HepG2 (cell line): ENCODE results near the gene MID2. TPM values are rescaled to one million over a fixed set of nuclear protein-coding genes. Genes with fewer than 3 reads are reported as not detected.

ENCODE experiments used
- ATAC-seq: fragments of 200-7000 bp; cut with Tn5 transposase; 3 replicates; pipeline ENCODE4 v1.9.1; 2020; ENCODE audit warnings: mild to moderate bottlenecking, moderate library complexity
- BruUV-seq: library from RNA; stranded (reverse); fragments of 400-500 nt; replicated peaks from 2 replicates; lab custom pipeline; 2021; lab: Mats Ljungman, UMichigan
- CTCF ChIA-PET: fragments of 300-600 bp; formaldehyde crosslinking; extraction: SDS; loops from one replicate; lab custom pipeline; 2021; ENCODE audit warnings: low total read pairs, inconsistent platforms, low intra/inter-chr PET ratio; lab: Yijun Ruan, JAX
- POLR2A ChIA-PET: fragments of 350-600 bp; sonication (Branson Sonifier 250); formaldehyde crosslinking; loops from one replicate; lab custom pipeline; 2020; ENCODE audit warnings: antibody characterized with exemption, inconsistent platforms; lab: Yijun Ruan, JAX
- DNase-seq: peaks from one replicate; pipeline ENCODE4 v3.0.0-alpha.2; 2015; ENCODE audit warnings: low spot score
- FAIRE-seq: peaks from 3 replicates; lab custom pipeline; 2011; peaks lifted over from hg19 to GRCh38; lab: Jason Lieb, UNC
- H2AFZ ChIP-seq: one replicate; pipeline ENCODE4 v1.6.1; 2011; ENCODE audit warnings: low read length, inconsistent platforms
- H3K27ac ChIP-seq: fragments of 300-600 bp; 3 replicates; pipeline ENCODE4 v1.8.0; 2011; ENCODE audit warnings: mixed run types, mild to moderate bottlenecking, mixed read lengths, low read length, inconsistent platforms; ENCODE audit not compliant: insufficient read depth; ENCODE audit errors: extremely low read length
- H3K27me3 ChIP-seq, 2 experiments: fragments of 200-600 bp in 1 of 2; 2 replicates in 1 of 2; 3 replicates in 1 of 2; pipeline versions ENCODE4 v1.6.0 to v1.8.0; 2011; ENCODE audit warnings: low read length in 2 of 2, mild to moderate bottlenecking in 2 of 2, moderate library complexity in 2 of 2, inconsistent platforms in 1 of 2; ENCODE audit not compliant: insufficient read depth in 2 of 2, control insufficient read depth in 1 of 2
- H3K36me3 ChIP-seq, 2 experiments: fragments of 200-600 bp in 1 of 2; replicated peaks in 1 of 2; 2 replicates in 1 of 2; 3 replicates in 1 of 2; pipeline versions ENCODE4 v1.5.1 to v1.8.0; 2011; ENCODE audit warnings: low read length in 2 of 2, inconsistent platforms in 1 of 2; ENCODE audit not compliant: insufficient read depth in 2 of 2, control insufficient read depth in 1 of 2
- H3K4me1 ChIP-seq: 2 replicates; pipeline ENCODE4 v1.5.1; 2012; ENCODE audit warnings: low read length, inconsistent platforms; ENCODE audit not compliant: insufficient read depth
- H3K4me2 ChIP-seq: 2 replicates; pipeline ENCODE4 v1.6.0; 2011; ENCODE audit warnings: low read depth, low read length, inconsistent platforms
- H3K4me3 ChIP-seq, 3 experiments: fragments of 200-600 bp in 1 of 3; sonication (generic), shearing (Covaris generic) in 1 of 3; replicated peaks in 1 of 3; 2 replicates each; pipeline ENCODE4 v1.5.1; 2011 to 2016; ENCODE audit warnings: low read length in 3 of 3, inconsistent platforms in 2 of 3, low read depth in 2 of 3, mild to moderate bottlenecking in 2 of 3, control low read depth in 1 of 3, mixed read lengths in 1 of 3; ENCODE audit not compliant: insufficient read depth in 1 of 3
- H3K79me2 ChIP-seq: one replicate; pipeline ENCODE4 v1.6.1; 2011; ENCODE audit warnings: low read length, inconsistent platforms; ENCODE audit not compliant: insufficient read depth
- H3K9ac ChIP-seq: 2 replicates; pipeline ENCODE4 v1.6.0; 2011; ENCODE audit warnings: mild to moderate bottlenecking, low read depth, low read length, inconsistent platforms; ENCODE audit not compliant: insufficient read depth
- H3K9me3 ChIP-seq: 2 replicates; pipeline ENCODE4 v1.5.1; 2012; ENCODE audit warnings: mild to moderate bottlenecking, low read length
- H4K20me1 ChIP-seq: 2 replicates; pipeline ENCODE4 v1.6.0; 2011; ENCODE audit warnings: inconsistent platforms, mild to moderate bottlenecking, low read length, moderate library complexity; ENCODE audit not compliant: insufficient read depth
- CEBPZ ChIP-seq: IDR thresholded peaks from 2 replicates; pipeline ENCODE4 v1.6.1; 2012; ENCODE audit warnings: low read length, improper control_type of control experiment
- ZNF619 ChIP-seq: sonication (generic); formaldehyde crosslinking; IDR thresholded peaks from 2 replicates; pipeline ENCODE4 v1.4.0; 2020; ENCODE audit warnings: mild to moderate bottlenecking, missing genetic modification reagents
- WGBS: methylation state at CpG from one replicate; pipeline ENCODE4 v1.1.6; 2017; ENCODE audit warnings: low lambda C conversion rate; 5-methylcytosine and 5-hydroxymethylcytosine counted together
- in situ Hi-C: cut with HindIII; loops from 2 replicates; pipeline ENCODE4 v1.10.0; 2017; ENCODE audit warnings: low pct_unique_long_range_greater_than_20kb; ENCODE audit not compliant: extremely low pct_ligation_motif_present
- intact Hi-C: fragments of 100-400 bp; cut with micrococcal nuclease; formaldehyde crosslinking; loops from one replicate; pipeline ENCODE4 v1.10.0; 2022; ENCODE audit not compliant: unreplicated experiment
- polyA plus RNA-seq, 8 experiments: library from polyadenylated mRNA; depleted of rRNA in 3 of 8; stranded (reverse) in 7 of 8; unstranded in 1 of 8; fragments of >200 nt; fragmentation: Illumina TruSeq in 4 of 8; extraction: Trizol in 4 of 8; gene quantifications; 2 replicates each; pipeline versions ENCODE4 v1.2.1 to v1.2.3, GENCODE V29; 2011 to 2016; ENCODE audit warnings: low read depth in 4 of 8, missing spikeins in 1 of 8, mixed read lengths in 1 of 8; ENCODE audit not compliant: insufficient read depth in 1 of 8
- total RNA-seq, 5 experiments: library from RNA; depleted of rRNA; stranded (reverse); fragments of >200 nt; fragmentation: Illumina TruSeq; extraction: Trizol; gene quantifications; 2 replicates each; pipeline ENCODE4 v1.2.3, GENCODE V29; 2016; ENCODE audit warnings: low read depth in 1 of 5
- TF ChIP-seq, protein P1 (sequence below): sonication (generic); formaldehyde crosslinking; IDR thresholded peaks from 2 replicates; pipeline ENCODE4 v1.4.0; 2020; ENCODE audit warnings: mild to moderate bottlenecking, missing genetic modification reagents
- TF ChIP-seq, protein P2 (sequence below): sonication (generic); formaldehyde crosslinking; IDR thresholded peaks from 2 replicates; pipeline ENCODE4 v1.4.0; 2020; ENCODE audit warnings: missing genetic modification reagents

MID2 gene
- total and polyA plus RNA-seq, 2 of the 13 experiments (the other 11 are each of a cell fraction or from before 2014, with no cell fraction given): 0.05 to 0.09 TPM

GRCh38 chrX:107924136-107924746 lies 98.6 kb downstream of the MID2 start (continued):
- TF ChIP-seq, protein P1, sequence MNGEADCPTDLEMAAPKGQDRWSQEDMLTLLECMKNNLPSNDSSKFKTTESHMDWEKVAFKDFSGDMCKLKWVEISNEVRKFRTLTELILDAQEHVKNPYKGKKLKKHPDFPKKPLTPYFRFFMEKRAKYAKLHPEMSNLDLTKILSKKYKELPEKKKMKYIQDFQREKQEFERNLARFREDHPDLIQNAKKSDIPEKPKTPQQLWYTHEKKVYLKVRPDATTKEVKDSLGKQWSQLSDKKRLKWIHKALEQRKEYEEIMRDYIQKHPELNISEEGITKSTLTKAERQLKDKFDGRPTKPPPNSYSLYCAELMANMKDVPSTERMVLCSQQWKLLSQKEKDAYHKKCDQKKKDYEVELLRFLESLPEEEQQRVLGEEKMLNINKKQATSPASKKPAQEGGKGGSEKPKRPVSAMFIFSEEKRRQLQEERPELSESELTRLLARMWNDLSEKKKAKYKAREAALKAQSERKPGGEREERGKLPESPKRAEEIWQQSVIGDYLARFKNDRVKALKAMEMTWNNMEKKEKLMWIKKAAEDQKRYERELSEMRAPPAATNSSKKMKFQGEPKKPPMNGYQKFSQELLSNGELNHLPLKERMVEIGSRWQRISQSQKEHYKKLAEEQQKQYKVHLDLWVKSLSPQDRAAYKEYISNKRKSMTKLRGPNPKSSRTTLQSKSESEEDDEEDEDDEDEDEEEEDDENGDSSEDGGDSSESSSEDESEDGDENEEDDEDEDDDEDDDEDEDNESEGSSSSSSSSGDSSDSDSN (CRISPR knock-in tag): no peak

DNA sequence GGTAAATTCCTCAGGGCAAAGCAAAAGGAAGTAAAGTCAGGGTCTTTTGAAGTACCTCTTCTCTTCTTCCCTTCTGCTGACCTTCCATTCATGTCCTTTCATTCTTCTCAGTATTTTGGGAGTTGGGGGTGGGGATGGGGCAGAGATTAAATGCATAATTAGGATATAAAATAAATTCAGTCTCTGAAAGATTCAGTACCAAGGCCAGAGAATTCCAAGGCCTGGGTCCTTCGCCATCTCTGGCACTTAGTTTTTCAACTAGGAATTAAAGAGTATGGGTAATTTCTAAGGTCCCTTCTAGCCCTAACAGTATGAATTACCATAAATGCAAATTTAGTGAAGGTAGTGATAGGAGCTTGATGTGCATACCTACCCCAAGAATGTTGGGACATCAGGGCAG lies 108.6 kb downstream of the MID2 start:
- Histone ChIP-seq H3K4me1 (no peaks in the 10 kb centered on the region), H3K36me3 (no peaks in the 10 kb centered on the region), H3K4me2 (no peak overlapping the region), H3K9me3 (no peaks in the 10 kb centered on the region), H3K4me3 (no peak overlapping the region), H3K27ac (no peak overlapping the region), H2AFZ (no peak overlapping the region), H3K27me3 (no peaks in the 10 kb centered on the region), H3K79me2 (no peaks in the 10 kb centered on the region), H4K20me1 (no peaks in the 10 kb centered on the region), H3K9ac (no peak overlapping the region)
- ChIA-PET CTCF (no interaction called here), POLR2A (no interaction called here)
- TF ChIP-seq, protein P2, sequence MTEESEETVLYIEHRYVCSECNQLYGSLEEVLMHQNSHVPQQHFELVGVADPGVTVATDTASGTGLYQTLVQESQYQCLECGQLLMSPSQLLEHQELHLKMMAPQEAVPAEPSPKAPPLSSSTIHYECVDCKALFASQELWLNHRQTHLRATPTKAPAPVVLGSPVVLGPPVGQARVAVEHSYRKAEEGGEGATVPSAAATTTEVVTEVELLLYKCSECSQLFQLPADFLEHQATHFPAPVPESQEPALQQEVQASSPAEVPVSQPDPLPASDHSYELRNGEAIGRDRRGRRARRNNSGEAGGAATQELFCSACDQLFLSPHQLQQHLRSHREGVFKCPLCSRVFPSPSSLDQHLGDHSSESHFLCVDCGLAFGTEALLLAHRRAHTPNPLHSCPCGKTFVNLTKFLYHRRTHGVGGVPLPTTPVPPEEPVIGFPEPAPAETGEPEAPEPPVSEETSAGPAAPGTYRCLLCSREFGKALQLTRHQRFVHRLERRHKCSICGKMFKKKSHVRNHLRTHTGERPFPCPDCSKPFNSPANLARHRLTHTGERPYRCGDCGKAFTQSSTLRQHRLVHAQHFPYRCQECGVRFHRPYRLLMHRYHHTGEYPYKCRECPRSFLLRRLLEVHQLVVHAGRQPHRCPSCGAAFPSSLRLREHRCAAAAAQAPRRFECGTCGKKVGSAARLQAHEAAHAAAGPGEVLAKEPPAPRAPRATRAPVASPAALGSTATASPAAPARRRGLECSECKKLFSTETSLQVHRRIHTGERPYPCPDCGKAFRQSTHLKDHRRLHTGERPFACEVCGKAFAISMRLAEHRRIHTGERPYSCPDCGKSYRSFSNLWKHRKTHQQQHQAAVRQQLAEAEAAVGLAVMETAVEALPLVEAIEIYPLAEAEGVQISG (CRISPR knock-in tag): no peak
- no peak for TF ChIP-seq CEBPZ
- no peak for TF ChIP-seq ZNF619
- DNase-seq (no peak), ATAC-seq (no peak), FAIRE-seq (no peak)
- 8% methylated on average over 1 of the region's 1 CpG for WGBS
- in situ Hi-C loops (no loop called here), intact Hi-C loops (no loop called here)
- BruUV-seq: no TSS peak
